G401.6 (cell line): ENCODE results near the gene MID1IP1.

Experiments used
- FAIRE-seq: peaks from 2 replicates; lab custom pipeline; 2012; peaks lifted over from hg19 to GRCh38; lab: Jason Lieb, UNC

The MID1IP1 gene

GRCh38 chrX:38800981-38801845, at the start of gene MID1IP1:
Gene MID1IP1, plus strand, starts transcription at chrX:38801459. Its CDS starts 3,488 bp downstream, at chrX:38804947.
- no peak for FAIRE-seq

GRCh38 chrX:38754102-38754790, 47.0 kb upstream of the MID1IP1 start:
- peak; percentile 86 for FAIRE-seq

GRCh38 chrX:38754818-38755718, 46.2 kb upstream of the MID1IP1 start:
- FAIRE-seq: no peak

- FAIRE-seq: no peak
These were observed 40.4 kb upstream of the MID1IP1 start for GRCh38 chrX:38760883-38761282.

GRCh38 chrX:38768079-38768478, 33.2 kb upstream of the MID1IP1 start:
- peak; percentile 45 for FAIRE-seq

GRCh38 chrX:38770152-38770551, 31.1 kb upstream of the MID1IP1 start:
- FAIRE-seq: no peak

GRCh38 chrX:38774249-38774648, 27.0 kb upstream of the MID1IP1 start:
- no peak for FAIRE-seq

GRCh38 chrX:38796946-38797345, 4.3 kb upstream of the MID1IP1 start:
- FAIRE-seq: no peak

GRCh38 chrX:38798956-38799355, 2.3 kb upstream of the MID1IP1 start:
- no peak for FAIRE-seq

GRCh38 chrX:38799995-38800580, 1.2 kb upstream of the MID1IP1 start:
- no peak for FAIRE-seq

GRCh38 chrX:38803243-38803587, 2.0 kb downstream of the MID1IP1 start:
- no peak for FAIRE-seq

GRCh38 chrX:38803588-38804431, 2.6 kb downstream of the MID1IP1 start:
- FAIRE-seq: peak; percentile 23

GRCh38 chrX:38804432-38804681, 3.1 kb downstream of the MID1IP1 start:
- FAIRE-seq: no peak

GRCh38 chrX:38804682-38805431, 3.6 kb downstream of the MID1IP1 start:
- FAIRE-seq: no peak

- no peak for FAIRE-seq
These were observed 4.5 kb downstream of the MID1IP1 start for GRCh38 chrX:38805432-38806389.

- FAIRE-seq: no peak
These were observed 5.8 kb downstream of the MID1IP1 start for GRCh38 chrX:38806875-38807621.

- no peak for FAIRE-seq
These were observed 6.6 kb downstream of the MID1IP1 start for GRCh38 chrX:38807873-38808272.

- no peak for FAIRE-seq
These were observed 10.4 kb downstream of the MID1IP1 start for GRCh38 chrX:38811515-38812243.
